Effector memory CD8-positive, alpha-beta T cell (primary cell): ENCODE results near the gene SHISA7.
"Not testable (repeated sequence)": the region's sequence is repeated elsewhere in the genome, so short reads cannot be mapped to it uniquely, and the experiment has no call there.

Experiments
- ATAC-seq: fragments of 150-1000 bp; cut with Tn5 transposase; replicated peaks from 2 replicates; pipeline ENCODE4 v1.10.0; 2021; ENCODE audit warnings: mild to moderate bottlenecking, moderate library complexity
- DNase-seq, 3 experiments: peaks; one replicate each; pipeline ENCODE4 v3.0.0; 2021
- H3K27ac Mint-ChIP-seq, 2 donors: one replicate each; pipeline ENCODE4 v1.8.0; 2022; ENCODE audit warnings: mild to moderate bottlenecking in 2 of 2, mixed read lengths in 2 of 2, moderate library complexity in 2 of 2
- H3K27me3 Mint-ChIP-seq, 2 donors: one replicate each; pipeline ENCODE4 v1.8.0; 2022; ENCODE audit warnings: mixed read lengths in 2 of 2
- H3K36me3 Mint-ChIP-seq: one replicate; pipeline ENCODE4 v1.8.0; 2022; ENCODE audit warnings: mild to moderate bottlenecking, moderate library complexity, mixed read lengths; ENCODE audit not compliant: insufficient read depth
- H3K4me1 Mint-ChIP-seq, 2 donors: one replicate each; pipeline ENCODE4 v1.8.0; 2022; ENCODE audit warnings: low read depth in 2 of 2, mixed read lengths in 2 of 2
- H3K4me3 Mint-ChIP-seq, 2 donors: one replicate each; pipeline ENCODE4 v1.8.0; 2022; ENCODE audit warnings: mild to moderate bottlenecking in 2 of 2, mixed read lengths in 2 of 2, moderate library complexity in 2 of 2
- H3K9me3 Mint-ChIP-seq, 2 donors: one replicate each; pipeline ENCODE4 v1.8.0; 2022; ENCODE audit warnings: mixed read lengths in 2 of 2

SHISA7 gene

GRCh38 chr19:55405638-55406037 is 37.5 kb downstream of the SHISA7 start:
- Mint-ChIP-seq H3K27ac (peak overlapping the region; percentile 98 to 100), H3K4me3 (peak overlapping the region; percentile 85 to 91), H3K36me3 (peaks cover 75% of the 10 kb centered on the region), H3K27me3 (no peaks in the 10 kb centered on the region), H3K9me3 (peaks cover 0 to 2% of the 10 kb centered on the region in 2 donors), H3K4me1 (peaks cover 20 to 25% of the 10 kb centered on the region in 2 donors)
- ATAC-seq = no peak
- DNase-seq = no peak

- no peak for DNase-seq
- Mint-ChIP-seq H3K9me3 (no peaks in the 10 kb centered on the region), H3K4me1 (peaks cover 20 to 25% of the 10 kb centered on the region in 2 donors), H3K27me3 (no peaks in the 10 kb centered on the region), H3K4me3 (no peak overlapping the region), H3K27ac (peak overlapping the region in 1 of 2 donors; percentile 67), H3K36me3 (peaks cover 89% of the 10 kb centered on the region)
- no peak for ATAC-seq
Observed at GRCh38 chr19:55402509-55402908, 40.6 kb downstream of the SHISA7 start.

DNA sequence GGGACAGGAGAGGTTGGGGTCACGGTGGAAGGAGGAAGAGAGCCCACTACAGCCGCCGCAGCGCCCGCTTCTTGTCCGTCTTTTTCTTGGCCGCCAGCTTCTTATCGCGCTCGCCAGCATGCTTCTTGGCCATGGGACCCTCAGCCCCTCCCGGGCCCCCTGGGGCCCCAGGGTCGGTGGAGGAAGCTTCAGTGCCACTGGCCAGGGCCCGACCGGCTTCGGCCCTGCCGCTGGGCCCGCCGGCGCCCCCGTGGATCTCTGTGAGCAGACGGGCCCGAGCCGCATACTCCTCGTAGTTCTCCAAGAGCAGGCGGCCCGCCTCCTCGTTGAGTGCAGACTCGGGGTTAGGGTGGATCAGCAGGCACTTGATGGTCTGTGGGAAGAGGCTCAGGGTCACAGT is 41.7 kb downstream of the SHISA7 start:
- peaks cover 87% of the 10 kb centered on the region for H3K36me3 Mint-ChIP-seq
- not testable (repeated sequence) for H3K27me3 Mint-ChIP-seq, H3K4me3 Mint-ChIP-seq, H3K9me3 Mint-ChIP-seq, ATAC-seq, DNase-seq
- peaks cover 14 to 21% of the 10 kb centered on the region in 2 donors for H3K4me1 Mint-ChIP-seq
- H3K27ac Mint-ChIP-seq = peak overlapping the region in 1 of 2 donors; percentile 51

- Mint-ChIP-seq H3K4me1 (peaks cover 5 to 12% of the 10 kb centered on the region in 2 donors), H3K36me3 (peaks cover 79% of the 10 kb centered on the region), H3K27me3 (no peaks in the 10 kb centered on the region), H3K27ac (no peak overlapping the region), H3K9me3 (no peaks in the 10 kb centered on the region), H3K4me3 (no peak overlapping the region)
- no peak for ATAC-seq
- no peak for DNase-seq
Observed at GRCh38 chr19:55400281-55401087, 42.6 kb downstream of the SHISA7 start.

DNA sequence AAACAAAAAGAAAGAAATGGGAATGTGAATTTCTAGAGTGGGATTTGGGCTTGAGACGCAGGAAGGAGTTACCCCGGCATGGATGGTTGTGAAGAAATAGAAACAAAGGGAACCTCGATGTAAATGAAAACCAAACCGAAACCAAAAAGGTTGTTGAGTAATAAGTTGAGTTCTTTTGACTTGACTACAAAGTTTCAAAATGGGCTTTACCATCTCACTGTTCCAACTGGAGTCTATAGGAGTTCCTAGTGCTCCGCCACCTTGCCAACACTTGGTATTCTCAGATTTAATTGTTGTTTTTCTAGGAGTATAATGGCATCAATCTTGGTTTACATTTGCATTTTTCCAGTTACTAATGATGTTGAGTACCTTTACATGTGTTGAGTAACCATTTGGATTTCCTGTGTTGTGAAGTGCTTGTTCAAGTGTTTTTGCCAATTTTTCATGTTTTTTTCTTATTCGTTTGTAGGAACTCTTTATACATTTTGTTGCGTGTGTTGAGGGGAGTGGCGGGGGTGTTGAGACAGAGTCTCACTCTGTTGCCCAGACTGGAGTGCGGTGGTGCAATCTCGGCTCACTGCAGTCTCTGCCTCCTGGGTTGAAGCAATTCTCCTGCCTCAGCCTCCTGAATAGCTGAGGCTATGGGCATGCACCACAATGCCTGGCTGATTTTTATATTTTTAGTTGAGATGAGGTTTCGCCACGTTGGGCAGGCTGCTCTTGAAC is 44.7 kb downstream of the SHISA7 start:
- peaks cover 62% of the 10 kb centered on the region for H3K36me3 Mint-ChIP-seq
- H3K9me3 Mint-ChIP-seq = no peaks in the 10 kb centered on the region
- peaks cover 5 to 10% of the 10 kb centered on the region in 2 donors for H3K4me1 Mint-ChIP-seq
- DNase-seq (no peak), ATAC-seq (no peak)
- H3K27me3 Mint-ChIP-seq = no peaks in the 10 kb centered on the region
- H3K27ac Mint-ChIP-seq = peak overlapping the region; percentile 5 to 72
- peak overlapping the region; percentile 2 to 48 for H3K4me3 Mint-ChIP-seq

DNA sequence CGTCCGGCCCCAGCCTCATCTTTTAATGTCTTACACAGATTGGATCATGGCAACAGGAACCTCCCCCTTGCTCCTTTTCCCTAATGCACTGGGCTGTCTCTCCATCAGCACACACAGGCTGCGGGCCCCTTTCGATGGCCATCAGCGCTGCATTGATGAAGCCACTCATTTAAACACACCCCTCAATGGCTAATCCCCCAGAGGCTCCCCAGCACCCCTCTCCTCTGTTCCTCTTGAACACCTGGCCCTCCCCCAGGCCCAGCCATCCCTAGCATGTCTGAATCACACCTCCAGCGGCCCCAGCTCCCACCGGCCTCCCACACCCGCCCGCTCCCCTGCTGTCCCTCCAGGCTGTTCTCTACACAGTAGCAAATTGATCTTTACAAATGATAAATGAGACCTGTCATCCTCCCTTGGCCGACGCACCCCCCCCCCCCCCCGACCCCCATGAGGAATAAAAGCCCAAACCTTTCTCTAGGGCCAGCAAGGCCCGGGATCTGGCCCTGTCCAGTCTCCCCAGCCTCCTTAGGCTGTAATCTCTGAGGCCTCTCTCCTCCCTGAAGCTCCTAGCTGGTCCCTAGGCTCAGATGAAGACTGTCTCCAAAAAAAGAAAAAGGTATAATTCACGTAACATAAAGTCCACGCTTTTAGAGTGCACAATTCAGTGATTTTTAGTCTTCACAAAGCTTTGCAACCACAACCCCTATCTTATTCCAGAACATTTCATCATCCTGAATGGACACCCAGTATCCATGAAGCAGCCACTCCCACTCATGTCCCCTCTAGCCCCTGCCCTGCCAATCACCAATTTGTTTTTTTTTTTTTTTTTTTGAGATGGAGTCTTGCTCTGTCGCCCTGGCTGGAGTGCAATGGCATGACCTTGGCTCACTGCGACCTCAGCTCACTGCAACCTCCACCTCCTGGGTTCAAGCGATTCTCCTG is 50.0 kb downstream of the SHISA7 start:
- ATAC-seq = no peak
- H3K4me1 Mint-ChIP-seq = peaks cover 25 to 26% of the 10 kb centered on the region in 2 donors
- peaks cover 52% of the 10 kb centered on the region for H3K36me3 Mint-ChIP-seq
- DNase-seq = no peak
- no peaks in the 10 kb centered on the region for H3K9me3 Mint-ChIP-seq
- peak overlapping the region in 1 of 2 donors; percentile 99 for H3K27ac Mint-ChIP-seq
- peak overlapping the region in 1 of 2 donors; percentile 10 for H3K4me3 Mint-ChIP-seq
- H3K27me3 Mint-ChIP-seq = no peaks in the 10 kb centered on the region

GRCh38 chr19:55391702-55392615 is 51.1 kb downstream of the SHISA7 start:
- ATAC-seq (no peak), DNase-seq (no peak)
- Mint-ChIP-seq H3K4me1 (peaks cover 33 to 34% of the 10 kb centered on the region in 2 donors), H3K27me3 (no peaks in the 10 kb centered on the region), H3K4me3 (no peak overlapping the region), H3K36me3 (peaks cover 58% of the 10 kb centered on the region), H3K27ac (peak overlapping the region in 1 of 2 donors; percentile 99), H3K9me3 (no peaks in the 10 kb centered on the region)

GRCh38 chr19:55391191-55391670 is 51.9 kb downstream of the SHISA7 start:
- H3K4me1 Mint-ChIP-seq = peaks cover 40 to 41% of the 10 kb centered on the region in 2 donors
- no peak for ATAC-seq
- no peaks in the 10 kb centered on the region for H3K27me3 Mint-ChIP-seq
- peaks cover 59% of the 10 kb centered on the region for H3K36me3 Mint-ChIP-seq
- no peaks in the 10 kb centered on the region for H3K9me3 Mint-ChIP-seq
- no peak for DNase-seq
- H3K4me3 Mint-ChIP-seq = no peak overlapping the region
- peak overlapping the region; percentile 84 to 99 for H3K27ac Mint-ChIP-seq

GRCh38 chr19:55390461-55390880 is 52.6 kb downstream of the SHISA7 start:
- Mint-ChIP-seq H3K36me3 (peaks cover 66% of the 10 kb centered on the region), H3K4me1 (peaks cover 46 to 47% of the 10 kb centered on the region in 2 donors), H3K9me3 (no peaks in the 10 kb centered on the region), H3K4me3 (peak overlapping the region in 1 of 2 donors; percentile 97), H3K27ac (peak overlapping the region; percentile 84 to 99), H3K27me3 (no peaks in the 10 kb centered on the region)
- DNase-seq (no peak), ATAC-seq (no peak)

- H3K36me3 Mint-ChIP-seq = peaks cover 72% of the 10 kb centered on the region
- H3K9me3 Mint-ChIP-seq = no peaks in the 10 kb centered on the region
- ATAC-seq = no peak
- peaks cover 49 to 53% of the 10 kb centered on the region in 2 donors for H3K4me1 Mint-ChIP-seq
- H3K27me3 Mint-ChIP-seq = no peaks in the 10 kb centered on the region
- H3K27ac Mint-ChIP-seq = peak overlapping the region; percentile 84 to 99
- no peak for DNase-seq
- H3K4me3 Mint-ChIP-seq = peak overlapping the region; percentile 27 to 97
Observed at GRCh38 chr19:55389386-55390317, 53.4 kb downstream of the SHISA7 start.

DNA sequence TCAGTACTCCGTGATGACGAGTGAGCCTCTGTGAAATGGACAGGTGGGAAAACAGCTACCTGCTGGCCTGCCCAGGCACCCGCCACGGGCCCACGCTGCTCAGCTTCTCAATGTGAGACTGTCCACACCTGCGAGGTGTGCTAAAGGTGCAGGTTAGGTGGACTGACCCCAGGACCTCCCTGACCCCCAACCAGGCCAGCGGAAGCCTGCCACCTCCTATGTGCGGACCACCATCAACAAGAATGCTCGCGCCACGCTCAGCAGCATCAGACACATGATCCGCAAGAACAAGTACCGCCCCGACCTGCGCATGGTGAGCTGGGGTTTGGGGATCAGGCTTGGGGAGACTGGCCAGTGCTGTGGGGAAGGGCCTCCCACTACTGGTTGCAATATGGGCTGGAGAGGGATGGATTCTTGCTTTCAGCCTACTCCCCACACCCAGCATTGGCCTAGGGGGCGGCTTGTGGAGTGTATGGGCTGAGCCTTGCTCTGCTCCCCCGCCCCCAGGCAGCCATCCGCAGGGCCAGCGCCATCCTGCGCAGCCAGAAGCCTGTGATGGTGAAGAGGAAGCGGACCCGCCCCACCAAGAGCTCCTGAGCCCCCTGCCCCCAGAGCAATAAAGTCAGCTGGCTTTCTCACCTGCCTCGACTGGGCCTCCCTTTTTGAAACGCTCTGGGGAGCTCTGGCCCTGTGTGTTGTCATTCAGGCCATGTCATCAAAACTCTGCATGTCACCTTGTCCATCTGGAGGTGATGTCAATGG is 55.2 kb downstream of the SHISA7 start:
- Mint-ChIP-seq H3K36me3 (peaks cover 70% of the 10 kb centered on the region), H3K27me3 (no peaks in the 10 kb centered on the region), H3K27ac (peak overlapping the region; percentile 96 to 99), H3K9me3 (no peaks in the 10 kb centered on the region), H3K4me1 (peaks cover 58 to 61% of the 10 kb centered on the region in 2 donors), H3K4me3 (peak overlapping the region; percentile 94 to 97)
- DNase-seq (no peak), ATAC-seq (no peak)
